ENCODE measurements around the gene UTS2. TPM values are rescaled to one million over a fixed set of nuclear protein-coding genes. Genes with fewer than 3 reads are reported as not detected.

The UTS2 gene
- total and polyA plus RNA-seq, 2 donors = 0.16 TPM; not detected in 1

- H3K4me3 ChIP-seq (ENCODE audit: low read depth, low read length) = no peak overlapping the region
- H3K27ac ChIP-seq (ENCODE audit: low read depth) = no peak overlapping the region
- DNase-seq (ENCODE audit: extremely low spot score) = no peak
- no peaks in the 10 kb centered on the region for H3K36me3 ChIP-seq (ENCODE audit: insufficient read depth)
- no peaks in the 10 kb centered on the region for H3K4me1 ChIP-seq (ENCODE audit: insufficient read depth)
- 43% methylated on average over 15 of the region's 15 CpGs for WGBS
Observed at GRCh38 chr1:7856345-7856744, 3.5 kb upstream of the UTS2 start.

- WGBS = 74% methylated on average over 7 of the region's 7 CpGs
- Histone ChIP-seq H3K4me1 (ENCODE audit: insufficient read depth) (no peaks in the 10 kb centered on the region), H3K4me3 (ENCODE audit: low read depth, low read length) (no peak overlapping the region), H3K36me3 (ENCODE audit: insufficient read depth) (no peaks in the 10 kb centered on the region), H3K27ac (ENCODE audit: low read depth) (no peak overlapping the region)
- DNase-seq (ENCODE audit: extremely low spot score) = no peak
Observed at GRCh38 chr1:7853684-7854026, 790 bp upstream of the UTS2 start.

GRCh38 chr1:7850786-7851185 lies 2.1 kb downstream of the UTS2 start:
- Histone ChIP-seq H3K27ac (ENCODE audit: low read depth) (no peak overlapping the region), H3K4me3 (ENCODE audit: low read depth, low read length) (no peak overlapping the region), H3K36me3 (ENCODE audit: insufficient read depth) (no peaks in the 10 kb centered on the region), H3K4me1 (ENCODE audit: insufficient read depth) (no peaks in the 10 kb centered on the region)
- WGBS = 56% methylated on average over 15 of the region's 15 CpGs
- no peak for DNase-seq (ENCODE audit: extremely low spot score)

- Histone ChIP-seq H3K36me3 (ENCODE audit: insufficient read depth) (peaks cover 4% of the 10 kb centered on the region), H3K4me3 (ENCODE audit: low read depth, low read length) (no peak overlapping the region), H3K27ac (ENCODE audit: low read depth) (no peak overlapping the region), H3K4me1 (ENCODE audit: insufficient read depth) (no peaks in the 10 kb centered on the region)
- no peak for DNase-seq (ENCODE audit: extremely low spot score)
- 28% methylated on average over 4 of the region's 4 CpGs for WGBS
Observed at GRCh38 chr1:7847599-7847998, 5.3 kb downstream of the UTS2 start.

- Histone ChIP-seq H3K4me3 (ENCODE audit: low read depth, low read length) (no peak overlapping the region), H3K4me1 (ENCODE audit: insufficient read depth) (no peaks in the 10 kb centered on the region), H3K27ac (ENCODE audit: low read depth) (no peak overlapping the region), H3K36me3 (ENCODE audit: insufficient read depth) (peaks cover 6% of the 10 kb centered on the region)
- DNase-seq (ENCODE audit: extremely low spot score) = no peak
- WGBS = 91% methylated on average over 7 of the region's 7 CpGs
Observed at GRCh38 chr1:7846656-7847055, 6.2 kb downstream of the UTS2 start.

GRCh38 chr1:7845761-7846160 lies 7.1 kb downstream of the UTS2 start:
- DNase-seq (ENCODE audit: extremely low spot score) = no peak
- no peaks in the 10 kb centered on the region for H3K4me1 ChIP-seq (ENCODE audit: insufficient read depth)
- no peak overlapping the region for H3K27ac ChIP-seq (ENCODE audit: low read depth)
- no peak overlapping the region for H3K4me3 ChIP-seq (ENCODE audit: low read depth, low read length)
- peaks cover 8% of the 10 kb centered on the region for H3K36me3 ChIP-seq (ENCODE audit: insufficient read depth)
- 74% methylated on average over 2 of the region's 2 CpGs for WGBS

DNA sequence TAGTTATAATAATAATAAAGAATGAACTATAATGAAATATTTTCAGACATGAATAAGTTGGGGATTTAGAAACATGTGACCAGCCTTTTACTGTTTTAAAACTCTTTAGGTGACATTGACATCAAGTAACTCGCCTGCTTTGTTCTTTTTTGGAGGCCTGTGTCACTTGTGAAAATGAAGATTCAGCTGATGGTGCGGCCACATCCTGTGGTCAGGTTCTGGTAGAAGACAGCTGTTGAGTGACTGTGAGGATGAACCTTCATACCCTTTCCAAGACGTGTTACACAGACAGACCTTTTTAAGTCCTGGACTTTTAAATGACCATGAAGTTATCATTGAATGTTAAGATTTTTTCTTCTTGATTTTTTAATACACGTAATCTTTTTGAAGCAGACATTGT lies 10.3 kb downstream of the UTS2 start:
- Histone ChIP-seq H3K4me3 (ENCODE audit: low read depth, low read length) (no peak overlapping the region), H3K4me1 (ENCODE audit: insufficient read depth) (no peaks in the 10 kb centered on the region), H3K36me3 (ENCODE audit: insufficient read depth) (peaks cover 12% of the 10 kb centered on the region), H3K27ac (ENCODE audit: low read depth) (no peak overlapping the region)
- no peak for DNase-seq (ENCODE audit: extremely low spot score)
- WGBS = 88% methylated on average over 4 of the region's 4 CpGs

DNA sequence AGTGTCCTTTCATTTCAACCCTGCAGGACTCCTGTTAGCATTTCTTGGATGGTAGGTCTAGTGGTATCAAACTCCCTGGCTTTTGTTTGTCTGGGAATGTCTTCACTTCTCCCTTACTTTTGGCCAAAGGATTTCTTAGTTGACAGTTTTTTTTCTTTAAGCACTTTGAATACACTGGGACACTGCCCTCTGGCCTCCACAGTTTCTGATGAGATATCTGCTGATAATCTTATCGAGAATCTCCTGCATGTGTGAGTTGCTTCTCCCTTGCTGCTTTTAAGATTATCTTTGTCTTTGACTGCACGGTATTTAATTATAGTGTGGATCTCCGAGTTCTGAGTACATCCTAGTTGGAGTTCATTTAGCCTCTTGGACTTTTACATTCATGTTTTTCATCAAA lies 13.3 kb downstream of the UTS2 start:
- Histone ChIP-seq H3K4me1 (ENCODE audit: insufficient read depth) (no peaks in the 10 kb centered on the region), H3K4me3 (ENCODE audit: low read depth, low read length) (no peak overlapping the region), H3K36me3 (ENCODE audit: insufficient read depth) (peaks cover 17% of the 10 kb centered on the region), H3K27ac (ENCODE audit: low read depth) (no peak overlapping the region)
- DNase-seq (ENCODE audit: extremely low spot score) = no peak
- 91% methylated on average over 3 of the region's 3 CpGs for WGBS

DNA sequence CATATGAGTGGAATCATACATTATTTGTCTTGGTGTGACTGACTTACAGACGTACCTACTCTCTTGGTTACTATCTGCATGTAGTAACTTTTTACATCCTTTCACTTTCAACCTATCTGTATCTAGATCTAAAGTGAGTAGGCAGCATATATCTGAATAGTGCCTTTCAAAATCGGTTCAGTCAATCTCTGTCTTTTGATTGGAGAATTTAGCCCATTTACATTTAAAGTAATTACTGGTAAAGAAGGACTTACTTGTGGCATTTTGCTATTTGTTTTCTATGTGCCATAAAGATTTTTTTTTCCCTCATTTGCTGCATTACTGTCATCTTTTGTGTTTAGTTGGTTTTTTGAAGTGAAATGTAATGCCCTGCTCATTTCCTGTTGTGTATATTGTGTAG lies 14.2 kb downstream of the UTS2 start:
- no peak overlapping the region for H3K4me3 ChIP-seq (ENCODE audit: low read depth, low read length)
- no peaks in the 10 kb centered on the region for H3K4me1 ChIP-seq (ENCODE audit: insufficient read depth)
- peaks cover 17% of the 10 kb centered on the region for H3K36me3 ChIP-seq (ENCODE audit: insufficient read depth)
- WGBS = 94% methylated on average over 2 of the region's 2 CpGs
- no peak for DNase-seq (ENCODE audit: extremely low spot score)
- no peak overlapping the region for H3K27ac ChIP-seq (ENCODE audit: low read depth)

DNA sequence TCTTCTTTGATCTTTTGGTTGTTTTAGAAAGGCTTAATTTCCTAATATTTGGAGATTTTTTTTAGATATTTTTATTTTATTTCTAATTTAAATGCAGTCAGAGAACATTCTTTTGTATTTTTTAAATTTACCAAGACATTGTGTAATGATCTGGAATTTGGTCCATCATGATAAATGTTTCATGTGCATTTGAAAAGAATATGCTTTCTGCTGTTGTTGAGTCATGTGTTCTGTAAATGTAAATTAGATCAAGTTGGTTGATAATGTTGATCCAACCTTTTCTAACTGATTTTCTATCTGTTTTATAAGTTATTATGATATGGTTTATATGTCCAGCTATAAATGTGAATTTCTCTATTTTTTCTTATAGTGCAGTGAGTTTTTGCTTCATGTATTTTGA lies 19.8 kb downstream of the UTS2 start:
- Histone ChIP-seq H3K4me1 (ENCODE audit: insufficient read depth) (no peaks in the 10 kb centered on the region), H3K36me3 (ENCODE audit: insufficient read depth) (peaks cover 9% of the 10 kb centered on the region)

DNA sequence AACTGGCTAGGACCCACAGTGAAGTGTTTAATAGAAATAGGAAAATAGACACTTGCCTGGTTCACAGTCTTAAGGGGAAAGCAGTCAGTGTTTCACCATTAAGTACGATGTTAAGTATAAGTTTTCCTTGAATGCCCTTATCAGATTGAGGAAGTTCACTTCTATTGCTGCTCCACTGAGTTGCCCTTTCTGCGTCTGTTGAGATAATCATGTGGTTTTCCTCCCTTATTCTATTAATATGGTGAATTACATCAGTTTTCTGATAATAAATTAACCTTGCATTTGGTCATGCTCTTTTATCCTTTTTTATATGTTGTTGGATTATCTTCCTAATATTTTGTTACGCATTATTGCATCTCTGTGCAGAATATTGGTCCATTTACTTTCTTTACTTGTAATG lies 21.4 kb downstream of the UTS2 start:
- Histone ChIP-seq H3K36me3 (ENCODE audit: insufficient read depth) (peaks cover 8% of the 10 kb centered on the region), H3K4me1 (ENCODE audit: insufficient read depth) (no peaks in the 10 kb centered on the region), H3K4me3 (ENCODE audit: low read depth, low read length) (no peak overlapping the region), H3K27ac (ENCODE audit: low read depth) (no peak overlapping the region)
- DNase-seq (ENCODE audit: extremely low spot score) = no peak
- WGBS = 69% methylated on average over 3 of the region's 3 CpGs

More for the DNA sequence above, 19.8 kb downstream of the UTS2 start:
- no peak for DNase-seq (ENCODE audit: extremely low spot score)
- H3K4me3 ChIP-seq (ENCODE audit: low read depth, low read length) = no peak overlapping the region
- no peak overlapping the region for H3K27ac ChIP-seq (ENCODE audit: low read depth)

DNA sequence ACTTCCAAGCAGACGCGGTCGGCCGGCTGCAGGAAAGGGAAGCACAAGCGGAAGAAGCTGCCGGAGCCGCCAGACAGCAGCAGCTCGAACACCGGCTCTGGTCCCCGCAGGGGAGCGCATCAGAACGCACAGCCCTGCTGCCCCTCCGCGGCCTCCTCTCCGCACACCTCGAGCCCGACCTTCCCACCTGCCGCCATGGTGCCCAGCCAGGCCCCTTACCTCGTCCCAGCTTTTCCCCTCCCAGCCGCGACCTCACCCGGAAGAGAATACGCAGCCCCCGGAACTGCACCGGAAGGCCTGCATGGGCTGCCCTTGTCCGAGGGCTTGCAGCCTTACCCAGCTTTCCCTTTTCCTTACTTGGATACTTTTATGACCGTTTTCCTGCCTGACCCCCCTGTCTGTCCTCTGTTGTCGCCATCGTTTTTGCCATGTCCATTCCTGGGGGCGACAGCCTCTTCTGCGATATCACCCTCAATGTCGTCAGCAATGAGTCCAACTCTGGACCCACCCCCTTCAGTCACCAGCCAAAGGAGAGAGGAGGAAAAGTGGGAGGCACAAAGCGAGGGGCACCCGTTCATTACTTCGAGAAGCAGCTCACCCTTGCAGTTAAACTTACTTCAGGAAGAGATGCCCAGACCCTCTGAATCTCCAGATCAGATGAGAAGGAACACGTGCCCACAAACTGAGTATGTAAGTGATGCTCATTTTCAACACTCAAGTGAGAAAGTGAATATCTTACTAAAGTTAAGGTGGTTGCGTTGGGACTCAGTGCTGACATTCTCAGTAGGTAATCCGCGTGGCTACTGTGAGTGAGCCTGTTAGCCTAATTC lies 25.5 kb downstream of the UTS2 start:
- no peaks in the 10 kb centered on the region for H3K4me1 ChIP-seq (ENCODE audit: insufficient read depth)
- 78% methylated on average over 39 of the region's 39 CpGs for WGBS
- no peak for DNase-seq (ENCODE audit: extremely low spot score)
- H3K27ac ChIP-seq (ENCODE audit: low read depth) = no peak overlapping the region
- H3K4me3 ChIP-seq (ENCODE audit: low read depth, low read length) = peak overlapping the region; percentile 7
- peaks cover 8% of the 10 kb centered on the region for H3K36me3 ChIP-seq (ENCODE audit: insufficient read depth)

DNA sequence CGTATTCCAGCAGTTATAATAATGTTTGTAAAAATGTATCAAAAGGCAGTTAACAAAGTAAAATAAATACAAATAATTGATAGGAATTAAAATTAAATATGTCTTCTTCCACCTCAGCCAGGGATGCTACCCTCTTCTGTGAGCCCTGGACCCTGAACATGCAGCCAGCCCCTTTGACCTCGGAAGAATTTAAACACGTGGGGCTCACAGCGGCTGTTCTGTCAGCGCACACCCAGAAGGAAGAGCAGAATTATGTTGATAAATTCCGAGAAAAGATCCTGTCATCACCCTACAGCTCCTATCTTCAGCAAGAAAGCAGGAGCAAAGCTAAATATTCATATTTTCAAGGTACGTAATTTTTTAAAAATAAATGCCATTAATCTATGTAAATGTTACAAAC lies 26.5 kb downstream of the UTS2 start:
- 74% methylated on average over 7 of the region's 7 CpGs for WGBS
- Histone ChIP-seq H3K27ac (ENCODE audit: low read depth) (no peak overlapping the region), H3K4me3 (ENCODE audit: low read depth, low read length) (no peak overlapping the region), H3K4me1 (ENCODE audit: insufficient read depth) (no peaks in the 10 kb centered on the region), H3K36me3 (ENCODE audit: insufficient read depth) (peaks cover 8% of the 10 kb centered on the region)
- no peak for DNase-seq (ENCODE audit: extremely low spot score)

- Histone ChIP-seq H3K36me3 (ENCODE audit: insufficient read depth) (peaks cover 3% of the 10 kb centered on the region), H3K4me3 (ENCODE audit: low read depth, low read length) (no peak overlapping the region), H3K4me1 (ENCODE audit: insufficient read depth) (no peaks in the 10 kb centered on the region), H3K27ac (ENCODE audit: low read depth) (no peak overlapping the region)
- 94% methylated on average over 8 of the region's 8 CpGs for WGBS
- no peak for DNase-seq (ENCODE audit: extremely low spot score)
Observed at GRCh38 chr1:7824701-7825100, 28.2 kb downstream of the UTS2 start.

DNA sequence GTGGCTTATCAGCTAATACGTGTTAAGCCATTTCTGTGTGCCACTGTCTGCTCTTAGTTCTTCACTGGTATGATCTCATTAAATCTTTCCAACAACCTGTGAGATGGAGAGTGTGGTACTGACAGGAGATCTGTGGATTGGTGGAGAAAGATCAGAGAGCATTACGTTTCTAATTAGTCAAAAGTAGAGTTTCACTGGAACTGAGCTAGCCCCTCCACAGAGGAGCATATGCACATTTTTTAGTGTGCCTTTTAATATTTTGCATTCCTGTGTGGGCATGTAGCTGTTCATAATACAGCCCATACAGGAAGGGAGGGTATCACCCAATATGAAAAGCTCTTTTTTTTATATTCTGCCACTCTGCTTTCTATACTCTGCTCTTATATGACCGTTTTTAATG lies 31.6 kb downstream of the UTS2 start:
- no peak overlapping the region for H3K27ac ChIP-seq (ENCODE audit: low read depth)
- H3K36me3 ChIP-seq (ENCODE audit: insufficient read depth) = no peaks in the 10 kb centered on the region
- H3K4me1 ChIP-seq (ENCODE audit: insufficient read depth) = no peaks in the 10 kb centered on the region
- 88% methylated on average over 3 of the region's 3 CpGs for WGBS
- DNase-seq (ENCODE audit: extremely low spot score) = no peak
- H3K4me3 ChIP-seq (ENCODE audit: low read depth, low read length) = no peak overlapping the region

All from urinary bladder (tissue), 4 donors.